HCT116 (cell line): Measurements from ENCODE around the gene HIRA. TPM values are rescaled to one million over a fixed set of nuclear protein-coding genes. Genes with fewer than 3 reads are reported as not detected.

ENCODE experiments used
- ATAC-seq: fragments of 200-7000 bp; cut with Tn5 transposase; 2 replicates; pipeline ENCODE4 v1.9.1; 2020; ENCODE audit warnings: mild to moderate bottlenecking, moderate library complexity
- BruUV-seq: library from RNA; stranded (reverse); fragments of 400-500 nt; replicated peaks from 2 replicates; lab custom pipeline; 2021; lab: Mats Ljungman, UMichigan
- CTCF ChIA-PET: fragments of 300-600 bp; sonication (Branson Sonifier 250); formaldehyde crosslinking; loops from one replicate; lab custom pipeline; 2021; ENCODE audit warnings: antibody characterized with exemption; lab: Charles Lee
- POLR2A ChIA-PET: fragments of 300-600, 350-600 bp; sonication (Branson Sonifier 250); formaldehyde crosslinking; loops from one replicate; lab custom pipeline; 2021; ENCODE audit warnings: antibody characterized with exemption; lab: Charles Lee
- RAD21 ChIA-PET, 2 experiments: fragments of 300-600 bp; sonication (Branson Sonifier 250); formaldehyde crosslinking; loops; one replicate each; lab custom pipeline; 2023; ENCODE audit warnings: low total read pairs in 2 of 2; ENCODE audit not compliant: uncharacterized antibody in 2 of 2, unreplicated experiment in 2 of 2, low non-redundant PET in 1 of 2; lab: Charles Lee
- DNase-seq: peaks from one replicate; pipeline ENCODE4 v3.0.0-alpha.2; 2010; ENCODE audit warnings: low read depth, low spot score
- H2AFZ ChIP-seq: fragments of 200-600 bp; shearing (Covaris generic), sonication (generic); 2 replicates; pipeline ENCODE4 v1.6.1; 2017; ENCODE audit warnings: low read depth, mixed run types, mixed read lengths, antibody characterized with exemption, low read length; ENCODE audit not compliant: poor library complexity, severe bottlenecking
- H3K27ac ChIP-seq: 2 replicates; pipeline ENCODE4 v1.5.1; 2012; ENCODE audit warnings: low read depth, low read length
- H3K27me3 ChIP-seq: fragments of 200-600 bp; sonication (generic); 2 replicates; pipeline ENCODE4 v1.6.1; 2016; ENCODE audit warnings: mixed run types, low read length, mixed read lengths; ENCODE audit not compliant: insufficient read depth
- H3K36me3 ChIP-seq, 2 experiments: fragments of 200-500 bp in 1 of 2; fragments of 200-600 bp in 1 of 2; sonication (Bioruptor generic) in 1 of 2; sonication (generic) in 1 of 2; 2 replicates each; pipeline versions ENCODE4 v1.5.1 to v1.6.1; 2014 to 2016; ENCODE audit warnings: low read length in 2 of 2, inconsistent platforms in 1 of 2, mixed read lengths in 1 of 2, mixed run types in 1 of 2; ENCODE audit not compliant: insufficient read depth in 2 of 2, control insufficient read depth in 1 of 2
- H3K4me1 ChIP-seq, 2 experiments: fragments of 200-600 bp in 1 of 2; sonication (generic) in 1 of 2; 2 replicates each; pipeline versions ENCODE4 v1.5.1 to v1.6.1; 2012 to 2017; ENCODE audit warnings: low read length in 2 of 2, inconsistent platforms in 1 of 2, mild to moderate bottlenecking in 1 of 2, mixed read lengths in 1 of 2, mixed run types in 1 of 2, moderate library complexity in 1 of 2; ENCODE audit not compliant: insufficient read depth in 2 of 2, control insufficient read depth in 1 of 2
- H3K4me2 ChIP-seq: fragments of 200-600 bp; sonication (generic); 2 replicates; pipeline ENCODE4 v1.6.1; 2017; ENCODE audit warnings: mixed run types, low read length, mixed read lengths
- H3K4me3 ChIP-seq, 2 experiments: fragments of 200-600 bp in 1 of 2; sonication (generic) in 1 of 2; replicated peaks in 1 of 2; 2 replicates each; pipeline ENCODE4 v1.5.1; 2011 to 2016; ENCODE audit warnings: low read length in 2 of 2, control low read depth in 1 of 2, low read depth in 1 of 2, mild to moderate bottlenecking in 1 of 2, mixed read lengths in 1 of 2, mixed run types in 1 of 2
- H3K79me2 ChIP-seq: fragments of 200-600 bp; sonication (generic); 2 replicates; pipeline ENCODE4 v1.6.1; 2017; ENCODE audit warnings: mild to moderate bottlenecking, mixed run types, low read length, moderate library complexity, mixed read lengths; ENCODE audit not compliant: insufficient read depth
- H3K9ac ChIP-seq: fragments of 200-600 bp; sonication (generic); 2 replicates; pipeline ENCODE4 v1.6.1; 2016; ENCODE audit warnings: low read length, mixed read lengths
- H3K9me2 ChIP-seq: fragments of 200-600 bp; sonication (generic), shearing (Covaris generic); 2 replicates; pipeline ENCODE4 v1.6.1; 2017; ENCODE audit warnings: mixed run types, mild to moderate bottlenecking, moderate library complexity; ENCODE audit not compliant: insufficient read depth
- H3K9me3 ChIP-seq, 2 experiments: fragments of 200-500 bp in 1 of 2; fragments of 200-600 bp in 1 of 2; sonication (Bioruptor generic) in 1 of 2; sonication (generic) in 1 of 2; 2 replicates each; pipeline ENCODE4 v1.6.1; 2014 to 2017; ENCODE audit warnings: low read length in 2 of 2, mixed read lengths in 2 of 2, inconsistent platforms in 1 of 2, low read depth in 1 of 2, mild to moderate bottlenecking in 1 of 2, mixed run types in 1 of 2, moderate library complexity in 1 of 2; ENCODE audit not compliant: control insufficient read depth in 1 of 2, insufficient read depth in 1 of 2
- H4K20me1 ChIP-seq: fragments of 200-600 bp; sonication (generic), shearing (Covaris generic); 2 replicates; pipeline ENCODE4 v1.6.1; 2017; ENCODE audit warnings: mixed run types, mild to moderate bottlenecking, moderate library complexity; ENCODE audit not compliant: insufficient read depth
- ATF3 ChIP-seq: IDR thresholded peaks from 2 replicates; pipeline ENCODE4 v1.6.1; 2012
- EGR1 ChIP-seq: IDR thresholded peaks from 2 replicates; pipeline ENCODE4 v1.6.1; 2012; ENCODE audit warnings: low read depth
- ELF1 ChIP-seq: IDR thresholded peaks from 2 replicates; pipeline ENCODE4 v1.6.1; 2012; ENCODE audit warnings: low read depth, borderline replicate concordance
- EZH2 ChIP-seq: fragments of 200-600 bp; sonication (generic); IDR thresholded peaks from 2 replicates; pipeline ENCODE4 v1.6.1; 2017; ENCODE audit warnings: antibody characterized with exemption, mixed run types
- EZH2phosphoT487 ChIP-seq: fragments of 200-600 bp; IDR thresholded peaks from 2 replicates; pipeline ENCODE4 v1.6.1; 2018; ENCODE audit warnings: antibody characterized with exemption, borderline replicate concordance
- FOSL1 ChIP-seq: IDR thresholded peaks from 2 replicates; pipeline ENCODE4 v1.6.1; 2012; ENCODE audit warnings: low read depth
- POLR2A ChIP-seq: IDR thresholded peaks from 2 replicates; pipeline ENCODE4 v1.7.0; 2011; ENCODE audit warnings: borderline replicate concordance; ENCODE audit not compliant: insufficient read depth, insufficient read length; ENCODE audit errors: extremely low read depth
- SP1 ChIP-seq: IDR thresholded peaks from 2 replicates; pipeline ENCODE4 v1.6.1; 2012; ENCODE audit warnings: low read depth
- SRF ChIP-seq: IDR thresholded peaks from 2 replicates; pipeline ENCODE4 v1.6.1; 2012; ENCODE audit warnings: low read depth
- TCF7L2 ChIP-seq: IDR thresholded peaks from 2 replicates; pipeline ENCODE4 v1.7.0; 2011; ENCODE audit warnings: borderline replicate concordance, inconsistent platforms; ENCODE audit not compliant: insufficient read depth, insufficient read length; ENCODE audit errors: extremely low read depth
- YY1 ChIP-seq: IDR thresholded peaks from 2 replicates; pipeline ENCODE4 v1.6.1; 2011; ENCODE audit warnings: low read length, low read depth, moderate library complexity, mild to moderate bottlenecking; ENCODE audit not compliant: insufficient replicate concordance; ENCODE audit errors: extremely low read depth
- ZFX ChIP-seq: fragments of 450-650 bp; IDR thresholded peaks from 2 replicates; pipeline ENCODE4 v1.6.1; 2017
- ZNF274 ChIP-seq: fragments of 200-500 bp; sonication (Bioruptor generic); IDR thresholded peaks from 2 replicates; pipeline ENCODE4 v1.6.1; 2014; ENCODE audit warnings: mild to moderate bottlenecking, low read depth, low read length, inconsistent platforms
- intact Hi-C: fragments of 100-400 bp; cut with micrococcal nuclease; formaldehyde crosslinking; loops from 2 replicates; pipeline ENCODE4 v1.10.0; 2022
- total RNA-seq: library from RNA; stranded (reverse); gene quantifications from one replicate; pipeline ENCODE4 v1.2.1, GENCODE V29; 2021; ENCODE audit not compliant: unreplicated experiment
- TF ChIP-seq, protein P1 (sequence below): IDR thresholded peaks from 2 replicates; pipeline ENCODE4 v1.6.1; 2012

The HIRA gene
- total RNA-seq, 1 experiment from 2014 or later: 30.6 TPM

GRCh38 chr22:19319281-19319680 lies 112.3 kb downstream of the HIRA start:
- no peak overlapping the region for H3K4me3 ChIP-seq
- no peaks in the 10 kb centered on the region for H4K20me1 ChIP-seq
- CTCF ChIA-PET: no interaction called here
- ATAC-seq: no peak
- H2AFZ ChIP-seq: no peak overlapping the region
- no peaks in the 10 kb centered on the region for H3K9me2 ChIP-seq
- no TSS peak for BruUV-seq
- RAD21 ChIA-PET: no interaction called here
- no peaks in the 10 kb centered on the region for H3K27me3 ChIP-seq
- intact Hi-C loops: no loop called here
- no peak overlapping the region for H3K9ac ChIP-seq
- no peak overlapping the region for H3K27ac ChIP-seq
- no peak overlapping the region for H3K4me2 ChIP-seq
- POLR2A ChIA-PET: no interaction called here
- H3K9me3 ChIP-seq: peaks cover 0 to 12% of the 10 kb centered on the region in 2 experiments; a peak in 1 of 4 replicates
- no peaks in the 10 kb centered on the region for H3K36me3 ChIP-seq
- no peak for TF ChIP-seq ZFX
- H3K79me2 ChIP-seq: no peaks in the 10 kb centered on the region
- H3K4me1 ChIP-seq: no peaks in the 10 kb centered on the region
- DNase-seq: no peak

DNA sequence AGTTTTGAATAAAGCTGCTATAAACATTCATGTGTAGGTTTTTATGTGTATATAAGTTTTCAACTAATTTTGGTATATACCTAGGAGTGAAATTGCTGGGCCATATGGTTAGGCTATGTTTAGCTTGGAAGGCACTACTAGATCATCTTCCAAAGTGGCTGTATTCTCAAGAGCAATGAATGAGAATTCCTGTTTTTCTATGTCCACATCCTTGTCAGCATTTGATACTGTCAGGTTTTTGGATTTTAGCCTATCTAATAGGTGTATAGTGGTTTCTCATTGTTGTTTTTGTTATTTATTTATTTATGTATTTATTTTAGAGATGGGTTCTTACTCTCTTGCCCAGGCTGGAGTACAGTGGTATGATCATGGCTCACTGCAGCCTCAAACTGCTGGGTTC lies 113.7 kb downstream of the HIRA start:
- RAD21 ChIA-PET: no interaction called here
- H3K79me2 ChIP-seq: no peaks in the 10 kb centered on the region
- no peaks in the 10 kb centered on the region for H4K20me1 ChIP-seq
- CTCF ChIA-PET: no interaction called here
- no peaks in the 10 kb centered on the region for H3K27me3 ChIP-seq
- no peak overlapping the region for H3K9ac ChIP-seq
- intact Hi-C loops: no loop called here
- no peaks in the 10 kb centered on the region for H3K36me3 ChIP-seq
- TF ChIP-seq SP1 (no peak), ATF3 (no peak), ZFX (no peak), ZNF274 (no peak), POLR2A (no peak), SRF (no peak), ELF1 (no peak), FOSL1 (no peak), YY1 (no peak), TCF7L2 (no peak), EZH2 (no peak), EZH2phosphoT487 (no peak), EGR1 (no peak)
- TF ChIP-seq, protein P1, sequence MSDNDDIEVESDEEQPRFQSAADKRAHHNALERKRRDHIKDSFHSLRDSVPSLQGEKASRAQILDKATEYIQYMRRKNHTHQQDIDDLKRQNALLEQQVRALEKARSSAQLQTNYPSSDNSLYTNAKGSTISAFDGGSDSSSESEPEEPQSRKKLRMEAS: no peak
- TF ChIP-seq, all 23 proteins: peak for 0
- no peak for DNase-seq
- Histone ChIP-seq H3K4me3 (no peak overlapping the region), H3K4me1 (no peaks in the 10 kb centered on the region), H3K9me3 (peaks cover 0 to 12% of the 10 kb centered on the region in 2 experiments; a peak in 1 of 4 replicates), H2AFZ (no peak overlapping the region), H3K4me2 (no peak overlapping the region), H3K27ac (no peak overlapping the region), H3K9me2 (no peaks in the 10 kb centered on the region)
- no TSS peak for BruUV-seq
- POLR2A ChIA-PET: no interaction called here
- ATAC-seq: no peak
